Neural cell (in vitro differentiated cells): ENCODE data around the gene SOX18. TPM values are rescaled to one million over a fixed set of nuclear protein-coding genes. Genes with fewer than 3 reads are reported as not detected.

Source experiments
- H2AFZ ChIP-seq: fragments of 200-600, 300-800 bp; sonication (generic), shearing (Covaris generic); 2 replicates; pipeline ENCODE4 v1.6.0; 2014; ENCODE audit warnings: low read depth, mild to moderate bottlenecking, antibody characterized with exemption, low read length, moderate library complexity
- H3F3A ChIP-seq: fragments of 200-600 bp; shearing (Covaris generic); 2 replicates; pipeline ENCODE4 v1.6.1; 2016; ENCODE audit warnings: mild to moderate bottlenecking, moderate library complexity, mixed read lengths, antibody characterized with exemption, low read length; ENCODE audit not compliant: insufficient read depth, poor library complexity, severe bottlenecking
- H3K27ac ChIP-seq: fragments of 200-600, 300-800 bp; sonication (generic), shearing (Covaris generic); 2 replicates; pipeline ENCODE4 v1.5.1; 2014; ENCODE audit warnings: mild to moderate bottlenecking, low read length, moderate library complexity
- H3K27me3 ChIP-seq: fragments of 300-800, 200-600 bp; sonication (generic), shearing (Covaris generic); 2 replicates; pipeline ENCODE4 v1.6.0; 2014; ENCODE audit warnings: mild to moderate bottlenecking, low read depth, low read length, moderate library complexity; ENCODE audit not compliant: insufficient read depth
- H3K36me3 ChIP-seq: fragments of 300-800, 200-600 bp; sonication (generic), shearing (Covaris generic); 2 replicates; pipeline ENCODE4 v1.5.1; 2014; ENCODE audit warnings: mild to moderate bottlenecking, antibody characterized with exemption, low read length, moderate library complexity; ENCODE audit not compliant: insufficient read depth
- H3K4me2 ChIP-seq: fragments of 300-800, 200-600 bp; sonication (generic), shearing (Covaris generic); 2 replicates; pipeline ENCODE4 v1.6.0; 2014; ENCODE audit warnings: mild to moderate bottlenecking, low read length
- H3K4me3 ChIP-seq: fragments of 300-800, 200-600 bp; sonication (generic), shearing (Covaris generic); 2 replicates; pipeline ENCODE4 v1.5.1; 2014; ENCODE audit warnings: mild to moderate bottlenecking, low read length, moderate library complexity
- H3K79me2 ChIP-seq: fragments of 200-600 bp; shearing (Covaris generic); replicated peaks from 2 replicates; pipeline ENCODE4 v1.6.0; 2014; ENCODE audit warnings: mild to moderate bottlenecking, low read length, moderate library complexity; ENCODE audit not compliant: insufficient read depth
- H3K9ac ChIP-seq: fragments of 300-800, 200-600 bp; sonication (generic), shearing (Covaris generic); 2 replicates; pipeline ENCODE4 v1.6.1; 2016; ENCODE audit warnings: mild to moderate bottlenecking, low read length, mixed read lengths
- H3K9me2 ChIP-seq: fragments of 200-600 bp; shearing (Covaris generic); 2 replicates; pipeline ENCODE4 v1.6.1; 2016; ENCODE audit warnings: mild to moderate bottlenecking, low read length, mixed read lengths; ENCODE audit not compliant: insufficient read depth
- H3K9me3 ChIP-seq: fragments of 200-600, 300-800 bp; sonication (generic), shearing (Covaris generic); 2 replicates; pipeline ENCODE4 v1.6.1; 2016; ENCODE audit warnings: mild to moderate bottlenecking, mixed run types, low read length, moderate library complexity, mixed read lengths
- H4K20me1 ChIP-seq: fragments of 200-600 bp; shearing (Covaris generic); 2 replicates; pipeline ENCODE4 v1.6.1; 2016; ENCODE audit warnings: mild to moderate bottlenecking, mixed run types; ENCODE audit not compliant: insufficient read depth
- CTCF ChIP-seq: fragments of 450-650 bp; IDR thresholded peaks from 2 replicates; pipeline ENCODE4 v1.5.1; 2014; ENCODE audit warnings: antibody characterized with exemption, mild to moderate bottlenecking, moderate library complexity; ENCODE audit not compliant: poor library complexity, severe bottlenecking
- EP300 ChIP-seq: fragments of 450-650 bp; conservative IDR thresholded peaks from 2 replicates; pipeline ENCODE4 v1.6.1; 2014; ENCODE audit warnings: antibody characterized with exemption, mild to moderate bottlenecking, moderate library complexity; ENCODE audit not compliant: poor library complexity, severe bottlenecking
- POLR2AphosphoS5 ChIP-seq: IDR thresholded peaks from 2 replicates; pipeline ENCODE4 v1.6.1; 2012
- RAD21 ChIP-seq: fragments of 450-650 bp; conservative IDR thresholded peaks from 2 replicates; pipeline ENCODE4 v1.6.1; 2014; ENCODE audit warnings: antibody characterized with exemption, mild to moderate bottlenecking, moderate library complexity
- REST ChIP-seq: IDR thresholded peaks from 2 replicates; pipeline ENCODE4 v1.6.1; 2012; ENCODE audit warnings: borderline replicate concordance
- SMC3 ChIP-seq: fragments of 450-650 bp; conservative IDR thresholded peaks from 2 replicates; pipeline ENCODE4 v1.6.1; 2014; ENCODE audit warnings: antibody characterized with exemption, mild to moderate bottlenecking, moderate library complexity; ENCODE audit not compliant: poor library complexity
- TAF1 ChIP-seq: IDR thresholded peaks from 2 replicates; pipeline ENCODE4 v1.6.1; 2012; ENCODE audit warnings: low read depth
- polyA plus RNA-seq: library from polyadenylated mRNA; depleted of rRNA; stranded (reverse); fragments of >200 nt; gene quantifications from 2 replicates; pipeline ENCODE4 v1.2.3, GENCODE V29; 2014

The SOX18 gene
- polyA plus RNA-seq, 1 donor from 2014 or later, result 0.12 TPM

GRCh38 chr20:64027981-64028685 is 21.3 kb downstream of the SOX18 start:
- Histone ChIP-seq H3K36me3 (peaks cover 8% of the 10 kb centered on the region), H3K4me3 (no peak overlapping the region)

GRCh38 chr20:64025826-64026412 is 23.5 kb downstream of the SOX18 start:
- H3K27ac ChIP-seq, result no peak overlapping the region
- no peaks in the 10 kb centered on the region for H3K9me3 ChIP-seq
- no peaks in the 10 kb centered on the region for H4K20me1 ChIP-seq
- no peaks in the 10 kb centered on the region for H3K9me2 ChIP-seq
- peaks cover 8% of the 10 kb centered on the region for H3K36me3 ChIP-seq
- H3K9ac ChIP-seq, result no peak overlapping the region
- H3F3A ChIP-seq, result no peaks in the 10 kb centered on the region
- no peak overlapping the region for H3K4me2 ChIP-seq
- H3K4me3 ChIP-seq, result no peak overlapping the region
- no peaks in the 10 kb centered on the region for H3K27me3 ChIP-seq
- H3K79me2 ChIP-seq, result no peaks in the 10 kb centered on the region
- H2AFZ ChIP-seq, result no peak overlapping the region
- TF ChIP-seq RAD21 (no peak), EP300 (no peak), CTCF (no peak), SMC3 (no peak), POLR2AphosphoS5 (no peak), TAF1 (no peak), REST (no peak)

More at GRCh38 chr20:64027981-64028685, 21.3 kb downstream of the SOX18 start:
- Histone ChIP-seq H3K9me3 (no peaks in the 10 kb centered on the region), H3F3A (no peaks in the 10 kb centered on the region), H3K9me2 (no peaks in the 10 kb centered on the region), H3K27me3 (no peaks in the 10 kb centered on the region), H2AFZ (no peak overlapping the region), H3K4me2 (no peak overlapping the region), H3K79me2 (no peaks in the 10 kb centered on the region), H4K20me1 (no peaks in the 10 kb centered on the region), H3K9ac (no peak overlapping the region), H3K27ac (no peak overlapping the region)
- TF ChIP-seq REST (no peak), TAF1 (no peak), CTCF (no peak)
